Gastroesophageal sphincter (tissue), 3 donors: ENCODE data around the gene GLYATL1B.
"Not testable (repeated sequence)": the region's sequence is repeated elsewhere in the genome, so short reads cannot be mapped to it uniquely, and the experiment has no call there.

ENCODE experiments used
- EP300 ChIP-seq: sonication (generic); formaldehyde crosslinking; IDR thresholded peaks from one replicate; pipeline ENCODE4 v1.6.1; 2017; ENCODE audit warnings: antibody characterized with exemption, mild to moderate bottlenecking
- POLR2A ChIP-seq, 2 donors: fragments of 450-650 bp; IDR thresholded peaks; one replicate each; pipeline ENCODE4 v1.6.1; 2017; ENCODE audit warnings: antibody characterized with exemption in 2 of 2, mild to moderate bottlenecking in 2 of 2, moderate library complexity in 1 of 2
- POLR2AphosphoS5 ChIP-seq: sonication (generic); formaldehyde crosslinking; IDR thresholded peaks from one replicate; pipeline ENCODE4 v1.6.1; 2017; ENCODE audit warnings: antibody characterized with exemption
- TF ChIP-seq, protein P1 (sequence below), 4 experiments: fragments of 200-600 bp in 2 of 4; fragments of 450-650 bp in 2 of 4; sonication (generic) in 1 of 4; IDR thresholded peaks; one replicate each; pipeline ENCODE4 v1.5.1; 2017 to 2019; ENCODE audit warnings: antibody characterized with exemption in 4 of 4, mild to moderate bottlenecking in 2 of 4, moderate library complexity in 2 of 4

DNA sequence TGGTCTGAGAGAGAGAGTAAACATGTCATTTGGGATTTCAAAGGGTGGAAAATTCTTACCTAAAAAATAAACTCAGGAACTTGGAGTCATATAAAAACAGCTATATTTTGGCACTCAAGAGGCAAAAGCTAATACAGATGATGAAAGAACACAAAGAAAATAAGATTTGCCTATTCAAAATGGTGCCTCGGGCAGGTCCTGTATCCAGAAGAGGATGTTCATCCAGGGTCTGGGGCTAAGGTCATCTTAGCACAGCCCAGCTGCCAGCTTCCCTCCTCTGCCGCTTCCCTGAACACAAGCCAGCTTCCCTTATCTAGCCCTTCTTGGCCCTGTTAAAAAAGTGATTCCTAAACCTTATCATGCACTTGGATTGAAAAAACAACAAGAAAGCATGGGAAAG is 33.8 kb upstream of the GLYATL1B start:
- TF ChIP-seq, protein P1, sequence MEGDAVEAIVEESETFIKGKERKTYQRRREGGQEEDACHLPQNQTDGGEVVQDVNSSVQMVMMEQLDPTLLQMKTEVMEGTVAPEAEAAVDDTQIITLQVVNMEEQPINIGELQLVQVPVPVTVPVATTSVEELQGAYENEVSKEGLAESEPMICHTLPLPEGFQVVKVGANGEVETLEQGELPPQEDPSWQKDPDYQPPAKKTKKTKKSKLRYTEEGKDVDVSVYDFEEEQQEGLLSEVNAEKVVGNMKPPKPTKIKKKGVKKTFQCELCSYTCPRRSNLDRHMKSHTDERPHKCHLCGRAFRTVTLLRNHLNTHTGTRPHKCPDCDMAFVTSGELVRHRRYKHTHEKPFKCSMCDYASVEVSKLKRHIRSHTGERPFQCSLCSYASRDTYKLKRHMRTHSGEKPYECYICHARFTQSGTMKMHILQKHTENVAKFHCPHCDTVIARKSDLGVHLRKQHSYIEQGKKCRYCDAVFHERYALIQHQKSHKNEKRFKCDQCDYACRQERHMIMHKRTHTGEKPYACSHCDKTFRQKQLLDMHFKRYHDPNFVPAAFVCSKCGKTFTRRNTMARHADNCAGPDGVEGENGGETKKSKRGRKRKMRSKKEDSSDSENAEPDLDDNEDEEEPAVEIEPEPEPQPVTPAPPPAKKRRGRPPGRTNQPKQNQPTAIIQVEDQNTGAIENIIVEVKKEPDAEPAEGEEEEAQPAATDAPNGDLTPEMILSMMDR (IDR thresholded peaks at IDR 0.05), result not testable (repeated sequence)
- not testable (repeated sequence) for TF ChIP-seq EP300; POLR2A (IDR thresholded peaks at IDR 0.05); POLR2AphosphoS5
